Glutamatergic neuron (in vitro differentiated cells): Measurements from ENCODE around the gene CCNY. TPM values are rescaled to one million over a fixed set of nuclear protein-coding genes. Genes with fewer than 3 reads are reported as not detected.

Experiments
- DNase-seq: peaks from one replicate; pipeline ENCODE4 v3.0.0; 2022
- H3K27ac Mint-ChIP-seq: one replicate; pipeline ENCODE4 v1.8.0; 2020; ENCODE audit warnings: mild to moderate bottlenecking, mixed read lengths, inconsistent platforms; ENCODE audit not compliant: unreplicated experiment
- H3K27me3 Mint-ChIP-seq: one replicate; pipeline ENCODE4 v1.8.0; 2020; ENCODE audit warnings: mild to moderate bottlenecking, moderate library complexity, mixed read lengths, inconsistent platforms; ENCODE audit not compliant: unreplicated experiment
- H3K36me3 Mint-ChIP-seq: one replicate; pipeline ENCODE4 v1.8.0; 2020; ENCODE audit warnings: mild to moderate bottlenecking, mixed read lengths, inconsistent platforms; ENCODE audit not compliant: unreplicated experiment
- H3K4me1 Mint-ChIP-seq: one replicate; pipeline ENCODE4 v1.8.0; 2020; ENCODE audit warnings: mild to moderate bottlenecking, low read depth, mixed read lengths, inconsistent platforms; ENCODE audit not compliant: unreplicated experiment
- H3K4me3 Mint-ChIP-seq: one replicate; pipeline ENCODE4 v1.8.0; 2020; ENCODE audit warnings: mild to moderate bottlenecking, mixed read lengths, inconsistent platforms; ENCODE audit not compliant: unreplicated experiment
- H3K9me3 Mint-ChIP-seq: one replicate; pipeline ENCODE4 v1.8.0; 2020; ENCODE audit warnings: mild to moderate bottlenecking, moderate library complexity, mixed read lengths, inconsistent platforms; ENCODE audit not compliant: unreplicated experiment
- CTCF ChIP-seq: fragments of 200-600 bp; sonication (generic); IDR thresholded peaks from one replicate; pipeline ENCODE4 v1.5.0; 2021; ENCODE audit not compliant: partially characterized antibody, unreplicated experiment
- total RNA-seq: library from RNA; stranded (reverse); fragmentation: NEBNext Ultra II Directional; extraction: Animal tissue kit (Norgen Biotek cat#: 25700); gene quantifications from one replicate; pipeline ENCODE4 v1.2.1, GENCODE V29; 2021; ENCODE audit not compliant: unreplicated experiment

Gene CCNY
- total RNA-seq, 1 donor from 2014 or later: 219 TPM

DNA sequence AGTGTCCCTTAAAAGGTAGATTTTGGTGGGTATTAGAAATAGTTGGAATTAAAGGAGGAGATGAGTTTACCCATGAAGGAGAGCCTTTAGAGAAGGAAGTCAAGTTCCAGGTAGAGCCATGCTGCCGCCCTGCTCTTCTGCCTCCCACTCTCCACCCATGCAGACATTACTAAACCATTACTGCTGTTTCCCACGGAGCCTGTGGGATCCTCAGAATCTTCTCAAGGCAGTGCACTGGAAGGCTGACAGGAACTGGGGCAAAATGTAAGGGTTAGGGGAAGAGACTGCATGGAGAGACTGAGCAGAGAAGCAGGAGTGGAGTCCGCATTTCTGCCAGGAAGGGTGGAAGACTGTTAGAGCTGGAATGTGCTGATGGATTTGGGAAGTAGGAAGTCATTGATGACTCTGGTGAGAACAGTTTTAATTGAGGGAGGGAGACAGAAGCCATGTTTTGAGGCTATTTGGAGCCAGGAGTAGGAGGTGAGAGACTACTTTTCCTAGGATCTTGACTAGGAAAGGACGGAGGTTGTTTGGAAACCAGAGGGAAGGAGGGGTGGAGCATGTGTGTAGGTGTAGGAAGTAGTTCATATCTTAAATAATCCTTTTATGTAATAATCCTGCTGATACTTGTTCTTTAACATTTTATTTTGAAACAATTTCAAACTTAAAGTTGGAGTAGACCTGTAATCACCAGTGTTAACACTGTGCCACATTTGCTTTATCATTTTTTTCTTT, 109.0 kb downstream of the CCNY start:
- Mint-ChIP-seq H3K9me3 (peaks cover 41% of the 10 kb centered on the region), H3K4me1 (peaks cover 58% of the 10 kb centered on the region), H3K36me3 (peaks cover 23% of the 10 kb centered on the region), H3K27me3 (peaks cover 31% of the 10 kb centered on the region), H3K27ac (peak overlapping the region; percentile 76), H3K4me3 (peak overlapping the region; percentile 53)
- TF ChIP-seq CTCF: no peak
- no peak for DNase-seq

DNA sequence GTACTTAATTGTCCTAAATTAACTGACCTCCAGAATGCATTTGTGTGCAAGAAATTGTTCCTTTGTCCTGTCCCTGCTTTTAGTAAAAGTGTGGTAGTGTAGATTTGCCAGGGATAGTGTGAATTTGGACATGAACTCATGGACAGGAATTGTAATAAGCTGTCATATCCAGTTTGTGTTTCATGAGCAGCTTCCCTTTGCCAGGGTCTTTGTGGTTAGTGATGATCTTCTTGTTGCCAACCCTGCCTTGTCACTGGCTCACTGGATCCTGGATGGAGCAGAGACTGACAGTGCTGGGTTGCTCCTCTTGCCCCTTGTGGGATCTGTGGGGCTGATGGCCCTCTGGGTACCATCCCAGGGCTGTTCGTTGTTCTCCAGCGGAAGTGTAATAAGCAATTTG, 110.1 kb downstream of the CCNY start:
- Mint-ChIP-seq H3K4me3 (peak overlapping the region; percentile 23), H3K27ac (peak overlapping the region; percentile 74), H3K27me3 (peaks cover 31% of the 10 kb centered on the region), H3K9me3 (peaks cover 42% of the 10 kb centered on the region), H3K36me3 (peaks cover 23% of the 10 kb centered on the region), H3K4me1 (peaks cover 66% of the 10 kb centered on the region)
- TF ChIP-seq CTCF: no peak
- no peak for DNase-seq

- Mint-ChIP-seq H3K9me3 (peaks cover 42% of the 10 kb centered on the region), H3K4me1 (peaks cover 67% of the 10 kb centered on the region), H3K27me3 (peaks cover 31% of the 10 kb centered on the region), H3K4me3 (peak overlapping the region; percentile 80), H3K27ac (peak overlapping the region; percentile 95), H3K36me3 (peaks cover 23% of the 10 kb centered on the region)
- DNase-seq: peak; percentile 71
- TF ChIP-seq CTCF: no peak
Observed at GRCh38 chr10:35447693-35448407, 111.5 kb downstream of the CCNY start.

DNA sequence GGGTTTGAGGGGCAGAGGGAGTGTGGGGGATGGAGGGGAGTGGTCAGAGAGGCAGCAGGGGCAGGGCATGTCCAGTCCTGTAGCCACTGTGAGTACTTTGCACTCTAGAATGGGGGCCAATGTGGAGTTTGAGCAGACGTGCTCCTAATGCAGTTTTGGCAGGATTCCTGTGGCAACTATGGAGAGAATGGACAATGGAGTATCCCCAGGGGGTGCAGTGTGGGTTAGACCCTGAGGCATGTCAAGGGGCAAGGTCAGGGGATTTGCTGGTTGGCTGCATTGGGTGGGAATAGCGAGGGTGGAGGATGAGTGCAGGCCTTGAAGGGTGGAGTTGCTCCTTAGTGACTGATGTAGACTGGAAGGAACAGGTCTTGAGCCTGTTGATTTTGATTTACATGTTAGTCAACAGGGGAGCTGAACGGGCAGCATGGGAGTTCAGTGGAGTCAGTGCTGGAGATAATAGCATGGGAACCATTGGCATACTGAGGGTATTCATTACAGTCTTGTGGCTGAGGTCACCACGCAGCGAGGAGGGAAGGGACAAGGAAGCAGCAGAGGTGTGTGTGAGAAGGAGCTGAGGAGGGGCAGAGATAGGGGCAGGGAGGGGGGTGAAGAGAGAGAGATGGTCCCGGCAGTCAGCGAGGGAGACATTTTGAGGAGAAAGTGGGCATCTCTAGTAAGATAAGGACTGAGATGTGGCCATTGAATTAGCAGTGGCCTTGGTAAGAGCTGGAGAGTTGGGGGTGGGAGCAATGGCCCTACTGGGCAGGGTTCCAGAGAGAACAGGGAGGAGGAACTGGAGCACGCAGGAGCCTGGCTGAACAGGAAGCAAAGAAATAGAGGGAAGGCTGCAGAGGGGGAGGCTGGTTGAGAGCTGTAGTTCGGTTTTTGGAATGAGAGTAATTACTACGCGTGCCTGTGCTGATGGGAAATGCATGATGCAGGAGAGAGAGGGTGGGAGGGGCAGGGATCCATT, 112.7 kb downstream of the CCNY start:
- TF ChIP-seq CTCF: no peak
- Mint-ChIP-seq H3K9me3 (peaks cover 43% of the 10 kb centered on the region), H3K27ac (peak overlapping the region; percentile 95), H3K27me3 (peaks cover 31% of the 10 kb centered on the region), H3K36me3 (peaks cover 17% of the 10 kb centered on the region), H3K4me3 (peak overlapping the region; percentile 60), H3K4me1 (peaks cover 70% of the 10 kb centered on the region)
- no peak for DNase-seq
